K562 (cell line): ENCODE data around the gene PHLDA3. TPM values are rescaled to one million over a fixed set of nuclear protein-coding genes. Genes with fewer than 3 reads are reported as not detected.

ENCODE experiments used
- ATF7 ChIP-seq: fragments of 450-650 bp; IDR thresholded peaks from 2 replicates; pipeline ENCODE4 v1.7.1; 2014; ENCODE audit warnings: mild to moderate bottlenecking, moderate library complexity
- CBX2 ChIP-seq: fragments of 200-600 bp; sonication (generic); IDR thresholded peaks from one replicate; pipeline ENCODE4 v1.6.1; 2012; ENCODE audit warnings: mild to moderate bottlenecking, low read length, inconsistent platforms; ENCODE audit not compliant: insufficient read depth, poor library complexity, severe bottlenecking
- FOXK2 ChIP-seq, 2 experiments: fragments of 450-650 bp; IDR thresholded peaks in 1 of 2; conservative IDR thresholded peaks in 1 of 2; 2 replicates each; pipeline ENCODE4 v1.6.1; 2016; ENCODE audit warnings: low read depth in 2 of 2, mild to moderate bottlenecking in 1 of 2
- HMGN3 ChIP-seq: IDR thresholded peaks from 2 replicates; pipeline ENCODE4 v1.6.1; 2011; ENCODE audit warnings: borderline replicate concordance, low read depth, mild to moderate bottlenecking, mixed read lengths, low read length; ENCODE audit not compliant: insufficient read length; ENCODE audit errors: extremely low read depth
- KDM5B ChIP-seq: fragments of 200-600 bp; sonication (generic); IDR thresholded peaks from 2 replicates; pipeline ENCODE4 v1.6.1; 2012; ENCODE audit warnings: low read depth, mild to moderate bottlenecking, moderate library complexity, low read length, control low read depth, inconsistent platforms; ENCODE audit not compliant: insufficient replicate concordance
- MAFK ChIP-seq: IDR thresholded peaks from 2 replicates; pipeline ENCODE4 v1.6.1; 2011; ENCODE audit warnings: low read length, improper control_type of control experiment
- NCOA1 ChIP-seq: fragments of 450-650 bp; IDR thresholded peaks from 2 replicates; pipeline ENCODE4 v1.6.1; 2016; ENCODE audit warnings: low read depth
- RUNX1 ChIP-seq: sonication (generic); IDR thresholded peaks from 2 replicates; pipeline ENCODE4 v1.6.1; 2016; ENCODE audit warnings: antibody characterized with exemption, low read depth
- SIN3A ChIP-seq, 2 experiments: fragments of 150-350 bp in 1 of 2; IDR thresholded peaks; 2 replicates each; pipeline ENCODE4 v1.6.1; 2011 to 2016; ENCODE audit warnings: borderline replicate concordance in 2 of 2, low read depth in 2 of 2, low read length in 2 of 2, mild to moderate bottlenecking in 2 of 2, moderate library complexity in 2 of 2; ENCODE audit not compliant: control insufficient read depth in 1 of 2
- ZNF24 ChIP-seq: fragments of 450-650 bp; IDR thresholded peaks from 2 replicates; pipeline ENCODE4 v1.6.1; 2016
- ZNF583 ChIP-seq: fragments of 250-450 bp; sonication (Bioruptor Pico); IDR thresholded peaks from 2 replicates; pipeline ENCODE4 v1.4.0; 2020
- polyA plus RNA-seq, 8 experiments: library from polyadenylated mRNA; depleted of rRNA in 4 of 8; stranded (reverse) in 5 of 8; unstranded in 3 of 8; fragments of >200 nt; fragmentation: Nextera tagmentation in 2 of 8; fragmentation: Illumina TruSeq in 1 of 8; extraction: Ambion mirVana in 2 of 8; extraction: Trizol in 1 of 8; gene quantifications; 2 replicates each; pipeline versions ENCODE4 v1.2.1 to v1.2.3, GENCODE V29; 2011 to 2014; ENCODE audit warnings: inconsistent platforms in 1 of 8, missing spikeins in 1 of 8
- total RNA-seq, 7 experiments: library from RNA; depleted of rRNA in 6 of 7; stranded (reverse); fragments of >200 nt in 6 of 7; fragmentation: Illumina TruSeq in 2 of 7; extraction: Trizol in 2 of 7; gene quantifications; 2 replicates each; pipeline versions ENCODE4 v1.2.1 to v1.2.3, GENCODE V29; 2011 to 2021; ENCODE audit warnings: low replicate concordance in 1 of 7
- TF ChIP-seq, protein P1 (sequence below): fragments of 250-450 bp; sonication (Bioruptor Pico); IDR thresholded peaks from 2 replicates; pipeline ENCODE4 v1.5.0; 2021; ENCODE audit warnings: mild to moderate bottlenecking, moderate library complexity
- TF ChIP-seq, protein P2 (sequence below), 2 experiments: fragments of 450-650 bp; conservative IDR thresholded peaks; 2 replicates each; pipeline ENCODE4 v1.6.1; 2017; ENCODE audit warnings: mild to moderate bottlenecking in 2 of 2, moderate library complexity in 2 of 2
- TF ChIP-seq, protein P3 (sequence below): conservative IDR thresholded peaks from 2 replicates; pipeline ENCODE4 v1.6.1; 2011; ENCODE audit warnings: low read depth, mild to moderate bottlenecking, low read length; ENCODE audit not compliant: control insufficient read depth
- TF ChIP-seq, protein P4 (sequence below): sonication (generic); formaldehyde crosslinking; IDR thresholded peaks from 2 replicates; pipeline ENCODE4 v1.8.1; 2023; ENCODE audit warnings: mild to moderate bottlenecking, missing genetic modification reagents

The PHLDA3 gene
- total and polyA plus RNA-seq, 9 of the 15 experiments (the other 6 are each of a cell fraction or from before 2014, with no cell fraction given) = 0.11 to 0.27 TPM; not detected in 7

DNA sequence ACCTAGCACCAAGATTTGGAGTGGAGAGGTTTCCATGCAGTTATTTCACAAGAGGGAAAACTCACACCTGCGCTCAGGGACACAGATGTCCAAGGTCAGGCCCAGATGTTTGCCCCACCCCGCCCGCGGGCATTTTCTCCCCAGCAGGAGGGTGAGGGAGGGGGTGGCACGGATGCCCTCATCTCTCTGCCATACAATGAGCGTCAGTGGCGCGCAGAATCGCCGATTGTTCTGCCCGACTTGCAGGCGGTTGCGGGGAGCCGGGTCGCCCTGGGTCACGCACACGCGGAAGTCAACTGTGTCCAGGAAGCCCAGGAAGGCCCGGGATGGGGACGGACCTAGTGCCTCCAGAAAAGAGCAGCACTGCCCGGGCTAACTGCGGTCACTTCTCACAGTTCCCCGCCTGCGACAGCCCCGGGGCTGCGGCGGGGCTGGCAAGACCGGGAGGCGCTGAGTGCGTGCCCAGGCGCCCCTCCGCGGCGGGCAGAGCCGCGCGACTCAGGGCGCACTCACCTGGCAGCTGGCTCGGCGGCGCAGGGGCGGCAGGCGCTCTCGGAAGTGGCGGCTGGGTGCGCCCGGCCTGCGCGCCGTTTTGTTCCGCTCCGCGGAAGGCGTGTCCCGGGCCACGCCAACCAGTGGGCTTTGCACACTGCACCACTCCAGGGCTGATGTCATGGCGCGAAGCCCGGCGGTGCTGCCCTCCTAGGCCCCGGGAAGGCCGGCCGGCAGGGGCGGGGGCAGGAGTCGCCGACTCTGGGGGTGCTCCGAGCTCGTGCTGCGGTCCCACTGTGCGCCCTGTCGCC lies 37.8 kb upstream of the PHLDA3 start, which contains the start of gene CSRP1 (continued):
- TF ChIP-seq, protein P1, sequence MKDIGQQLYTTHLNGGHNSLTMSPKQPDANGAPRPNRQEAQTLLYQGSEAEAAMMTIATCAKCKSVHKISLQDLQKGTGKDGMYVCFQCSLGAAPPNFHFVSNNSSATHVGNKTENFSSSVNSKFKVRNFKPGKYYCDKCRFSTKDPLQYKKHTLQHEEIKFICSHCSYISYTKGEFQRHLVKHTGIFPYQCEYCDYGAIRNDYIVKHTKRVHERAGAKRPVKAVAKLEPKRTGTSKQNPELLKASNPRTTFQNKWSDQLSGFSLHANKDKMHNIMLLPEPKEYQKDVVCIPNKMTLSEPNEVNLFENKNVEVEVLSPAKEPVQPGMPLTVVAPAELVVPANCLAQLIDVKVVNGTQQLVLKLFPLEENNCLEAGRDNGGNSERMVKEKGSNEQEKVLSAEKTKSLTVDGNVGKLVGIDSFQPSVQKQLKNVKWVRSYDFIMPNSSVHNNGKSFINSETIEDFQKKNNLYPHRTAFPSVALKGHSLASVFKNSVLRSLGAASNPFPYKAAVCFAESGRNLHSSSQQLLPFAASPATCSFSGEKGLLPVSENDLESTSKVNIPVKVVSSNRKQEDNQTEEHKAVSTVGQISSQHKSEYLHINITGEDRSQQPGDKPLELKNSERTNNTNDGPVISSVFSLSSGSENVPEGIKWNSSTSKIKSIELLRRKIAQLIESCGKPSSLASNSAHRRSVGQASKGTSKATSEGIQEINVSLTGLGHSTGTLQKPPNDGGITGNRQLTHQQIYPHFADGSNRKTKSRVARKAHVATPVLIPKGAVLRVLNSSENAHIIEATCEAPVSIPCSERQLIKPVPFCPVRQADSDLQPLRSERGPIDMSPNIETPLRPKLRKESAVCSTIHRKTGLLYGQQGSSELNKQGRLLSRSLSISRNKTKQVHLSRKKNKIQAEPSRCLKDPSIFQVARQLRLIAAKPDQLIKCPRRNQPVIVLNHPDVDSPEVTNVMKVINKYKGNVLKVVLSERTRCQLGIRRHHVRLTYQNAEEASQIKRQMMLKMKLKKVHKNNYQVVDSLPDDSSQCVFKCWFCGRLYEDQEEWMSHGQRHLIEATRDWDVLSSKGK (CRISPR knock-in tag) = no peak
- TF ChIP-seq RUNX1 (no peak), HMGN3 (no peak), NCOA1 (no peak), FOXK2 (conservative IDR thresholded peaks at IDR 0.05 in 1 of 2, IDR thresholded peaks at IDR 0.05 in 1 of 2; ENCODE audit: low read depth in 2 of 2) (no peak), CBX2 (no peak), ATF7 (peak; percentile 91), MAFK (no peak), ZNF583 (CRISPR knock-in tag) (no peak), SIN3A (IDR thresholded peaks at IDR 0.05; ENCODE audit: borderline replicate concordance in 2 of 2, control insufficient read depth in 1 of 2, low read depth in 2 of 2, low read length in 2 of 2) (peak in 1 of 2 experiments; percentile 26; a peak in 1 of 4 replicates), KDM5B (peak; percentile 45), ZNF24 (0 out of 2 replicates have a peak, but pooled peaks have one; percentile 33)
- TF ChIP-seq, protein P2, sequence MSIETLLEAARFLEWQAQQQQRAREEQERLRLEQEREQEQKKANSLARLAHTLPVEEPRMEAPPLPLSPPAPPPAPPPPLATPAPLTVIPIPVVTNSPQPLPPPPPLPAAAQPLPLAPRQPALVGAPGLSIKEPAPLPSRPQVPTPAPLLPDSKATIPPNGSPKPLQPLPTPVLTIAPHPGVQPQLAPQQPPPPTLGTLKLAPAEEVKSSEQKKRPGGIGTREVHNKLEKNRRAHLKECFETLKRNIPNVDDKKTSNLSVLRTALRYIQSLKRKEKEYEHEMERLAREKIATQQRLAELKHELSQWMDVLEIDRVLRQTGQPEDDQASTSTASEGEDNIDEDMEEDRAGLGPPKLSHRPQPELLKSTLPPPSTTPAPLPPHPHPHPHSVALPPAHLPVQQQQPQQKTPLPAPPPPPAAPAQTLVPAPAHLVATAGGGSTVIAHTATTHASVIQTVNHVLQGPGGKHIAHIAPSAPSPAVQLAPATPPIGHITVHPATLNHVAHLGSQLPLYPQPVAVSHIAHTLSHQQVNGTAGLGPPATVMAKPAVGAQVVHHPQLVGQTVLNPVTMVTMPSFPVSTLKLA (conservative IDR thresholded peaks at IDR 0.05) = peak in 1 of 2 experiments; percentile 64; a peak in 2 of 4 replicates
- TF ChIP-seq, protein P3, sequence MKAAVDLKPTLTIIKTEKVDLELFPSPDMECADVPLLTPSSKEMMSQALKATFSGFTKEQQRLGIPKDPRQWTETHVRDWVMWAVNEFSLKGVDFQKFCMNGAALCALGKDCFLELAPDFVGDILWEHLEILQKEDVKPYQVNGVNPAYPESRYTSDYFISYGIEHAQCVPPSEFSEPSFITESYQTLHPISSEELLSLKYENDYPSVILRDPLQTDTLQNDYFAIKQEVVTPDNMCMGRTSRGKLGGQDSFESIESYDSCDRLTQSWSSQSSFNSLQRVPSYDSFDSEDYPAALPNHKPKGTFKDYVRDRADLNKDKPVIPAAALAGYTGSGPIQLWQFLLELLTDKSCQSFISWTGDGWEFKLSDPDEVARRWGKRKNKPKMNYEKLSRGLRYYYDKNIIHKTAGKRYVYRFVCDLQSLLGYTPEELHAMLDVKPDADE = 0 out of 2 replicates have a peak, but pooled peaks have one; percentile 27
- TF ChIP-seq, protein P4, sequence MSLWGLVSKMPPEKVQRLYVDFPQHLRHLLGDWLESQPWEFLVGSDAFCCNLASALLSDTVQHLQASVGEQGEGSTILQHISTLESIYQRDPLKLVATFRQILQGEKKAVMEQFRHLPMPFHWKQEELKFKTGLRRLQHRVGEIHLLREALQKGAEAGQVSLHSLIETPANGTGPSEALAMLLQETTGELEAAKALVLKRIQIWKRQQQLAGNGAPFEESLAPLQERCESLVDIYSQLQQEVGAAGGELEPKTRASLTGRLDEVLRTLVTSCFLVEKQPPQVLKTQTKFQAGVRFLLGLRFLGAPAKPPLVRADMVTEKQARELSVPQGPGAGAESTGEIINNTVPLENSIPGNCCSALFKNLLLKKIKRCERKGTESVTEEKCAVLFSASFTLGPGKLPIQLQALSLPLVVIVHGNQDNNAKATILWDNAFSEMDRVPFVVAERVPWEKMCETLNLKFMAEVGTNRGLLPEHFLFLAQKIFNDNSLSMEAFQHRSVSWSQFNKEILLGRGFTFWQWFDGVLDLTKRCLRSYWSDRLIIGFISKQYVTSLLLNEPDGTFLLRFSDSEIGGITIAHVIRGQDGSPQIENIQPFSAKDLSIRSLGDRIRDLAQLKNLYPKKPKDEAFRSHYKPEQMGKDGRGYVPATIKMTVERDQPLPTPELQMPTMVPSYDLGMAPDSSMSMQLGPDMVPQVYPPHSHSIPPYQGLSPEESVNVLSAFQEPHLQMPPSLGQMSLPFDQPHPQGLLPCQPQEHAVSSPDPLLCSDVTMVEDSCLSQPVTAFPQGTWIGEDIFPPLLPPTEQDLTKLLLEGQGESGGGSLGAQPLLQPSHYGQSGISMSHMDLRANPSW (CRISPR knock-in tag) = no peak
